ENCODE data around the gene ARL15. TPM values are rescaled to one million over a fixed set of nuclear protein-coding genes. Genes with fewer than 3 reads are reported as not detected.

Gene ARL15
- total and polyA plus RNA-seq, 2 of the 4 experiments (the other 2 are of a cell fraction), result 7.3 to 19.2 TPM

DNA sequence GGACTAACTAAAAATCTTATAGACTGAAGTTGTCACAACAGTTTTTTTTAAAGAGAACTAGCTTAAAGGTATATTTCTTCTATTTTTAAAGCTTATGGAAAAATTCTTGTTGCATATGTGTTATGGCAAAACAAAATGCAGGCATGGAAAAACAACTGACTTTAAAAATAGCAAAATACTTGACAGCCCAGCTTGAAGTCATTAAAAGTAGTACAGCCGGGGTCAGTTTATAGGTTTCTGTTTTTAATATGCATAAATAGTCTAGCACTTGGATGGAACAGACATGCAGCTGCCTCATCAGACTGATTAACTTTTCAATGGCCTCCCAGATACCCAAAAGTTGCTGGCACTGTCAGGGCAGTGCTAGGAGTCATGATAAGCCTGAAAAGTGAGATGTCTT lies 22.3 kb upstream of the ARL15 start:
- H2BK120ac ChIP-seq (ENCODE audit: low read depth, low read length), result no peak overlapping the region
- H3K56ac ChIP-seq (ENCODE audit: extremely low read depth, insufficient read depth, low read length), result no peak overlapping the region
- no peak overlapping the region for H2AFZ ChIP-seq (replicated peaks; ENCODE audit: low read length, poor library complexity)
- H2BK20ac ChIP-seq (ENCODE audit: low read depth, low read length), result no peak overlapping the region
- no peak overlapping the region for H4K5ac ChIP-seq (ENCODE audit: low read depth, low read length)
- H2AK5ac ChIP-seq (ENCODE audit: low read depth, low read length), result no peak overlapping the region; the same call in 1 of the 2 replicates
- H3K9ac ChIP-seq (ENCODE audit: low read depth, low read length), result no peak overlapping the region
- no peak for DNase-seq
- H4K91ac ChIP-seq (ENCODE audit: insufficient read depth, low read depth, low read length), result no peak overlapping the region
- ChIA-PET CTCF (interaction anchor here (0.6 to 0.7 kb wide), 2 partner anchors 56 to 1353 kb away, joined by 3 to 7 read pairs; no protein-coding TSS in a partner anchor), POLR2A (ENCODE audit: unreplicated experiment) (no interaction called here)
- no peak overlapping the region for H3K14ac ChIP-seq (replicated peaks; ENCODE audit: low read depth, low read length)
- no peak overlapping the region for H3K4ac ChIP-seq (ENCODE audit: low read depth, low read length)
- peaks cover 9% of the 10 kb centered on the region for H3K4me1 ChIP-seq (ENCODE audit: control insufficient read depth, insufficient read depth, low read length)
- no peak overlapping the region for H3K23ac ChIP-seq (ENCODE audit: low read depth, low read length)
- no peaks in the 10 kb centered on the region for H3K79me1 ChIP-seq (ENCODE audit: low read depth in 1 of 2, low read length in 2 of 2)
- H3K4me2 ChIP-seq (ENCODE audit: low read depth, low read length), result no peak overlapping the region
- H3K9me1 ChIP-seq (ENCODE audit: insufficient read depth, low read length), result peaks cover 13% of the 10 kb centered on the region
- H2AK9ac ChIP-seq (replicated peaks; ENCODE audit: low read depth, low read length, poor library complexity), result no peak overlapping the region
- BruUV-seq (replicated peaks), result no TSS peak
- no peak overlapping the region for H4K8ac ChIP-seq (ENCODE audit: low read depth in 2 of 2, low read length in 2 of 2)
- H3K18ac ChIP-seq (ENCODE audit: low read depth, low read length), result no peak overlapping the region
- ATAC-seq (ENCODE audit: low read depth), result no peak
- no peaks in the 10 kb centered on the region; the same call in 1 of the 2 replicates for H3K27me3 ChIP-seq (ENCODE audit: control insufficient read depth, insufficient read depth, low read length)
- intact Hi-C loops (cut with micrococcal nuclease), result no loop called here
- WGBS, 2 experiments (ENCODE audit: extremely low coverage in 2 of 2, insufficient read length in 1 of 2), result no CpG with 5 or more reads among the region's 1 CpG
- dilution Hi-C loops (cut with HindIII; ENCODE audit: low sequenced_read_pairs, unreplicated experiment), result no loop called here
- H4K20me1 ChIP-seq (ENCODE audit: insufficient read depth, low read length), result no peaks in the 10 kb centered on the region
- in situ Hi-C loops (cut with MboI; ENCODE audit: low sequenced_read_pairs), result no loop called here
- no peak overlapping the region for H2BK15ac ChIP-seq (ENCODE audit: low read depth, low read length)
- H3K4me3 ChIP-seq (ENCODE audit: insufficient read depth, low read depth, low read length), result no peak overlapping the region
- no peak overlapping the region for H2BK5ac ChIP-seq (ENCODE audit: low read depth, low read length, poor library complexity, severe bottlenecking)
- H3K27ac ChIP-seq (ENCODE audit: insufficient read depth, low read length), result no peak overlapping the region
- H3K9me3 ChIP-seq (ENCODE audit: control insufficient read depth, insufficient read depth, low read length), result peaks cover 2% of the 10 kb centered on the region; the same call in 1 of the 2 replicates
- TF ChIP-seq MAFK (IDR thresholded peaks at IDR 0.05; ENCODE audit: low read depth, low read length) (no peak), RAD21 (IDR thresholded peaks at IDR 0.05; ENCODE audit: low read length) (no peak), SMC3 (IDR thresholded peaks at IDR 0.05; ENCODE audit: low read depth, low read length) (no peak), BHLHE40 (IDR thresholded peaks at IDR 0.05; ENCODE audit: low read depth, low read length) (no peak), RFX5 (IDR thresholded peaks at IDR 0.05; ENCODE audit: low read depth, low read length) (no peak), POLR2A (IDR thresholded peaks at IDR 0.05; ENCODE audit: low read depth, low read length) (no peak), MXI1 (IDR thresholded peaks at IDR 0.05; ENCODE audit: borderline replicate concordance, low read depth, low read length) (no peak), NFE2L2 (IDR thresholded peaks at IDR 0.05; ENCODE audit: low read depth, low read length) (no peak), RCOR1 (IDR thresholded peaks at IDR 0.05; ENCODE audit: insufficient replicate concordance, low read length) (no peak), USF2 (IDR thresholded peaks at IDR 0.05; ENCODE audit: low read depth, low read length) (no peak)
- TF ChIP-seq, protein P1, sequence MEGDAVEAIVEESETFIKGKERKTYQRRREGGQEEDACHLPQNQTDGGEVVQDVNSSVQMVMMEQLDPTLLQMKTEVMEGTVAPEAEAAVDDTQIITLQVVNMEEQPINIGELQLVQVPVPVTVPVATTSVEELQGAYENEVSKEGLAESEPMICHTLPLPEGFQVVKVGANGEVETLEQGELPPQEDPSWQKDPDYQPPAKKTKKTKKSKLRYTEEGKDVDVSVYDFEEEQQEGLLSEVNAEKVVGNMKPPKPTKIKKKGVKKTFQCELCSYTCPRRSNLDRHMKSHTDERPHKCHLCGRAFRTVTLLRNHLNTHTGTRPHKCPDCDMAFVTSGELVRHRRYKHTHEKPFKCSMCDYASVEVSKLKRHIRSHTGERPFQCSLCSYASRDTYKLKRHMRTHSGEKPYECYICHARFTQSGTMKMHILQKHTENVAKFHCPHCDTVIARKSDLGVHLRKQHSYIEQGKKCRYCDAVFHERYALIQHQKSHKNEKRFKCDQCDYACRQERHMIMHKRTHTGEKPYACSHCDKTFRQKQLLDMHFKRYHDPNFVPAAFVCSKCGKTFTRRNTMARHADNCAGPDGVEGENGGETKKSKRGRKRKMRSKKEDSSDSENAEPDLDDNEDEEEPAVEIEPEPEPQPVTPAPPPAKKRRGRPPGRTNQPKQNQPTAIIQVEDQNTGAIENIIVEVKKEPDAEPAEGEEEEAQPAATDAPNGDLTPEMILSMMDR (conservative IDR thresholded peaks at IDR 0.05; ENCODE audit: low read depth, low read length), result no peak
- TF ChIP-seq, protein P2, sequence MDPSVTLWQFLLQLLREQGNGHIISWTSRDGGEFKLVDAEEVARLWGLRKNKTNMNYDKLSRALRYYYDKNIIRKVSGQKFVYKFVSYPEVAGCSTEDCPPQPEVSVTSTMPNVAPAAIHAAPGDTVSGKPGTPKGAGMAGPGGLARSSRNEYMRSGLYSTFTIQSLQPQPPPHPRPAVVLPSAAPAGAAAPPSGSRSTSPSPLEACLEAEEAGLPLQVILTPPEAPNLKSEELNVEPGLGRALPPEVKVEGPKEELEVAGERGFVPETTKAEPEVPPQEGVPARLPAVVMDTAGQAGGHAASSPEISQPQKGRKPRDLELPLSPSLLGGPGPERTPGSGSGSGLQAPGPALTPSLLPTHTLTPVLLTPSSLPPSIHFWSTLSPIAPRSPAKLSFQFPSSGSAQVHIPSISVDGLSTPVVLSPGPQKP (IDR thresholded peaks at IDR 0.05; ENCODE audit: borderline replicate concordance, low read depth, low read length), result no peak
- H3K36me3 ChIP-seq (ENCODE audit: control insufficient read depth, insufficient read depth, low read length), result no peaks in the 10 kb centered on the region
